Heart left ventricle (tissue), 13 donors: ENCODE measurements around the gene FDXR.

Source experiments
- POLR2A ChIP-seq, 2 donors: fragments of 450-650 bp; IDR thresholded peaks; one replicate each; pipeline ENCODE4 v1.6.1; 2017; ENCODE audit warnings: antibody characterized with exemption in 2 of 2, mild to moderate bottlenecking in 2 of 2, moderate library complexity in 2 of 2
- TF ChIP-seq, protein P1 (sequence below), 12 donors: fragments of 200-600 bp; sonication (generic) in 4 of 12; IDR thresholded peaks; one replicate each; pipeline versions ENCODE4 v1.5.0 to v1.8.0; 2018 to 2022; ENCODE audit warnings: antibody characterized with exemption in 12 of 12, mild to moderate bottlenecking in 5 of 12
- donor health status: ischemic (EF 13 %, LVEDD 7.1; RV severe dilation, severe dysfunction).
- donor health status: DM: no; HTN: yes; CAD: no.
- donor health status: DM: no; HTN: no; CAD: no.
- donor health status: ischemic (EF 25% LVEDD 6.9; RV normal size, moderate dysfunction).
- donor health status: ischemic (EF 25% LVEDD 5.7; RV mildly dilated, moderate dysfunction).
- donor health status: ischemic (EF 35%, LVEDD 5.7; RV mildly dilated, moderate dysfunction).
- donor health status: nonischemic (EF 11% LVEDD 7.7; RV severe dilation, severe dysfunction).
- donor health status: DM: yes; HTN: yes; CAD: no.
- donor health status: PGD.
- donor health status: ischemic (EF 29% LVEDD 5.4; RV normal size, mild dysfunction).
- donor health status: nonischemic (EF 23%, LVEDD 6.1; RV moderate dilation, normal function).

DNA sequence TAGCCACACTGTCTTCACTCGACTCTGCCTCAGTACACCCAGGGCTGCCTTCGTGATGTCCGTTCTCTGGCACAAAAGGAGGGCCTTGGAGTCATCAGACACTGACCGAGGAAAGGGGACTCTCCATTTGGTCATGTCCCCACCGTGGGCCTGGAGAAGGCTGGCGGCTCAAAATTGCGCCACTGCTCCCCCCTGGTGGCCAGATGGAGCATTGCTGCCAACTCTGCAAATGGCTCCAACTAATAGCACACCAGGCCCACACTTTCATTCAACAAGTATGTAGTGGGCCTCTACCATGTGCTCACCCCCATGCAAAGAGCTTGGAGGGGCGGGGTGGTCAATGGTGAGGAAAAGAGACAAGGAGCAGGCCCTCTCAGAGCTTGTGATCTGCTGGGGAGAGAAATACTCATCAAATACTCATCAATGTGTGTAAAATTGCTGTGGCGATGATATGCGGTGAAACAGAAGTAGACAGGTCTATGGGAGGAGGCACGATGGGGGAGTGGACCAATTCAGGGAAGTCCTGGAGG, 7.9 kb downstream of the FDXR start:
- TF ChIP-seq, protein P1, sequence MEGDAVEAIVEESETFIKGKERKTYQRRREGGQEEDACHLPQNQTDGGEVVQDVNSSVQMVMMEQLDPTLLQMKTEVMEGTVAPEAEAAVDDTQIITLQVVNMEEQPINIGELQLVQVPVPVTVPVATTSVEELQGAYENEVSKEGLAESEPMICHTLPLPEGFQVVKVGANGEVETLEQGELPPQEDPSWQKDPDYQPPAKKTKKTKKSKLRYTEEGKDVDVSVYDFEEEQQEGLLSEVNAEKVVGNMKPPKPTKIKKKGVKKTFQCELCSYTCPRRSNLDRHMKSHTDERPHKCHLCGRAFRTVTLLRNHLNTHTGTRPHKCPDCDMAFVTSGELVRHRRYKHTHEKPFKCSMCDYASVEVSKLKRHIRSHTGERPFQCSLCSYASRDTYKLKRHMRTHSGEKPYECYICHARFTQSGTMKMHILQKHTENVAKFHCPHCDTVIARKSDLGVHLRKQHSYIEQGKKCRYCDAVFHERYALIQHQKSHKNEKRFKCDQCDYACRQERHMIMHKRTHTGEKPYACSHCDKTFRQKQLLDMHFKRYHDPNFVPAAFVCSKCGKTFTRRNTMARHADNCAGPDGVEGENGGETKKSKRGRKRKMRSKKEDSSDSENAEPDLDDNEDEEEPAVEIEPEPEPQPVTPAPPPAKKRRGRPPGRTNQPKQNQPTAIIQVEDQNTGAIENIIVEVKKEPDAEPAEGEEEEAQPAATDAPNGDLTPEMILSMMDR (IDR thresholded peaks at IDR 0.05): peak; percentile 90 to 98 (median 96)
- TF ChIP-seq POLR2A (IDR thresholded peaks at IDR 0.05): no peak
